SHP77 (cell line): ENCODE results near the gene MRPS27.

ENCODE experiments used
- DNase-seq, 2 experiments: peaks; one replicate each; lab custom pipeline; 2025; lab: John Stamatoyannopoulos, UW

MRPS27 gene

GRCh38 chr5:72290356-72291133 lies 29.5 kb downstream of the MRPS27 start:
- DNase-seq = peak in 1 of 2 experiments; percentile 18

GRCh38 chr5:72288924-72289323 lies 31.1 kb downstream of the MRPS27 start:
- peak; percentile 92 to 96 for DNase-seq

- no peak for DNase-seq
Measured at GRCh38 chr5:72286798-72287197, 33.2 kb downstream of the MRPS27 start.

- DNase-seq = no peak
Measured at GRCh38 chr5:72285424-72285821, 34.6 kb downstream of the MRPS27 start.

GRCh38 chr5:72284559-72285423 lies 35.2 kb downstream of the MRPS27 start:
- DNase-seq = no peak

GRCh38 chr5:72283358-72283757 lies 36.7 kb downstream of the MRPS27 start:
- no peak for DNase-seq

GRCh38 chr5:72282878-72283277 lies 37.2 kb downstream of the MRPS27 start:
- no peak for DNase-seq

- DNase-seq = peak; percentile 37 to 69
Measured at GRCh38 chr5:72281764-72282499, 38.1 kb downstream of the MRPS27 start.

DNA sequence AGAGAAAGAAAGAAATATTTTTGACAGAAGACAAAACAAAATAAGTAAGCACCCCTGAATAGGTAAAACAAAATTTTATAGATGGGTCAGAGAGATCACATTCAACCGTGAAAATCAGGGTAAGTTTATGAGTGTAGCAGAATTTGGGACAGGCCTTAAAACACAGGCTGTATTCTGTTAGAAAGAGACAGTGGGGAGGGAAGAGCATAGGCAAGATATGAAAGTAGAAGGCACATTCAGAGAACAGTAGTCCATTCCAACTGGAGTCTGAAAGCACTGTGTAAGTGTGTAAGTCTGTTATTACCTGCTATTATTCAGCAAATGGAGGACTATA lies 38.6 kb downstream of the MRPS27 start:
- no peak for DNase-seq

DNA sequence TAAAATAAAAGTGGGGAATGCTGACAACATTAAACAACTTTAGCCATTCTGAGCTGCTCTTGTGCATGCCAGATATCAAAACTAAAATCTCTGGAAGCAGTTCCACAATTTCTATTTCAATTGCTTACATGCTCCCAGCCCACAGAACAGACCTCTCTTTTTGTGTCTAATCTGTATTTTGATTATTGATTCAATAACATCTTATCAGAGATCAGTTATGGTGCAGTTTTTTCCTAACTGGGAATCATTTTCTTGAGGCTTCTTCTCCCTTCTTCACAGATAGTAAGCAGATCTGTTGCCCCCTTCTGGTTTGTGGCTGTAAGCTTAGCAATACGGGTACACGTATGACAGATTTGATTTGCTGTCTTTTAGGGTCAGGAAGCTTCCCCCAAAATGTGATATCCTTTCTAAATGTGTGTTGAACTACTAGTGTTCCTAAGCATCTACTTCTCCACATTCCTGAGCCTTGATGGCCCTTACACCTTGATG lies 39.4 kb downstream of the MRPS27 start:
- DNase-seq = no peak

DNA sequence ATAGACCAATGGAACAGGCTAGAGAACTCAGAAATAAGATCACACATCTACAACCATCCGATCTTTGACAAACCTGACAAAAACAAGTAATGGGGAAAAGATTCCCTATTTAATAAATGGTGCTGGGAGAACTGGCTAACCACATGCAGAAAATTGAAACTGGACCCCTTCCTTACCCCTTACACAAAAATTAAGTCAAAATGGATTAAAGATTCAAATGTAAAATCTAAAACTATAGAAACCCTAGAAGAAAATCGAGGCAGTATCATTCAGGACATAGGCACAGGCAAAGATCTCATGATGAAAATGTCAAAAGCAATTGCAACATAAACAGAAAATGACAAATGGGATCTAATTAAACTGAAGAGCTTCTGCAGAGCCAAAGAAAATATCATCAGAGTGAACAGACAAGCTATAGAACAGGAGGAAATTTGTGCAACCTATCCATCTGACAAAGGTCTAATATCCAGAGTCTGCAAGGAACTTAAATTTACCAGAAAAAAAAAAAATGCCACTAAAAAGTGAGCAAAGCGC lies 43.8 kb downstream of the MRPS27 start:
- no peak for DNase-seq

- DNase-seq = no peak
Measured at GRCh38 chr5:72273547-72273946, 46.5 kb downstream of the MRPS27 start.

GRCh38 chr5:72272398-72272797 lies 47.6 kb downstream of the MRPS27 start:
- no peak for DNase-seq

- DNase-seq = no peak
Measured at GRCh38 chr5:72271702-72272101, 48.3 kb downstream of the MRPS27 start.

DNA sequence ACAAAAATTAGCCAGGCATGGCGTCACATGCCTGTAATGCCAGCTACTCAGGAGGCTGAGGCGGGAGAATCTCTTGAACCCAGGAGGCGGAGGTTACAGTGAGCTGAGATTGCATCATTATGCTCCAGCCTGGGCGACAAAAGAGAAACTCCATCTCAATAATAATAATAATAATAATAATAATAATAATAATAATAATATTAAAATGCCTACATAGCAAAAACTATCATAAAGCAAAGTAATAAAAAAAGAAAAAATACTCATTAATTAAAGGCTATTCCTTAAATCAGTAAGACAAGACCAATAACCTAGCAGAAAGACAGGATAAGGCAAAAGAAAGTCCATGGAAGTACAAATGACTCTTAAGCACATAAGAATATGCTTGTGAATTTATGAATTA lies 50.0 kb downstream of the MRPS27 start:
- no peak for DNase-seq

DNA sequence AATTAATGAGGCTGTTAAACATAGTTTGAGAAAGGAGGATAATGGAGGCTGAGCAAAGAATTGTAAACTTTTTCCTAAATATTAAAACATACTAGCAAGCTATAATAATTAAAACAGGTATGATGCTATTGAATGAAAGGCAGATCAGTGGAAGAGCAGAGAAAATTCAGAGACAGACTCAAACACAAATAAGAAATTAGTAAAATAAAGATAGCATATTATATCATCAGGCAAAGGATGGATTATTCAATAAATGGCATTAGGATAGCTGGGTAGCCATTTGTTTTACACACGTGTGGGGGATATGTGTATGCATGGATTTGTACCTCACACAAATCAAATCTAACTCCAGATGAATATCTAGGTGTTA lies 50.6 kb downstream of the MRPS27 start:
- DNase-seq = no peak

DNA sequence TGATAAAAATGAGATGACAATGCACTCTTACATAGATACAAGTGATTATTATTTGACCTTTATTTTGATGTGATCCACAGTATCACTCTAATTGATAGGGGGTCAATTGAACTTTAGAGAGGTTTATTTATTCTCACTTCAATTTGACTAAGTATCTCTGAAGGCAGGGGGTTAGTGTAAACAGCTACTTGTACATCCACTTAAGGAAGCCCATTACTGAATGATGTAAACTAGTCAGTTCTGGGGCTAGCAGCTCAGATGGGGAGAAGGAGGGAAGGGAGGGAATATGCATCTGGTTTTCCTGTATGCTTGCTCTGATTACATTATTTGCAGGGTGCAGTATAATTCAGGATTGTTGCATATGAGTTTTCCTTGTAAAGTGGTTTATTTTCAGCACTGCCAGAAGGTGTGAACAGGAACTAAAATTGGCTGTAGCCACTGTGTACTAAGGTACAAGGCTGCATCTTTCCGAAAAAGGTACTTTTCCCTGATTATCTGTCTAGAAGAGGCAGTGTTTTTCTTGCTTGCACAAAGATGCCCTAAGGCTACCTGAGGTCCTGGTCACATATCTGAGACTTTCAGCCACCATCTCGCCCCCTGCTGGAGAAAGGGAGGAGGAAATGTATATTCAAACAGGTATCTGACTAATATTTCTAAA lies 51.2 kb downstream of the MRPS27 start:
- DNase-seq = peak; percentile 29 to 51

GRCh38 chr5:72268260-72268659 lies 51.8 kb downstream of the MRPS27 start:
- no peak for DNase-seq

DNA sequence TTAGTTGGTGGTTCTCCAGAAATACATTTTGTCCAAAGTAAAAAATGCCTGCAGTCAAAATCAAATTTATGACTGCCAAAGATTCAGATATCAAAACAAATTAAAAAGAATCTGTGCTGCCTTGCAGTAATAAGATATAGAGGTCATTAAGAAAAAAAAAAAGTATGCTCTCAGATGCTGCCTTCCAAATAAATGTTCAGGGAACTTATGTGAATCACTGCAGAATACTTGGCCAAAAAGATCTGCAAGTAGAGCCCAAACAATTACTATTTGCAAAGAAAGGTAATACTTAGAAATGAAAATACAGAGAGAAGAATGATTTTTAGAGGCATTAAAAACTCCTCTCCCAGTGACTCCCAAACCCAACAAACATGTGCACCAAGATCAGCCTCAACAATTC lies 52.4 kb downstream of the MRPS27 start:
- no peak for DNase-seq

DNA sequence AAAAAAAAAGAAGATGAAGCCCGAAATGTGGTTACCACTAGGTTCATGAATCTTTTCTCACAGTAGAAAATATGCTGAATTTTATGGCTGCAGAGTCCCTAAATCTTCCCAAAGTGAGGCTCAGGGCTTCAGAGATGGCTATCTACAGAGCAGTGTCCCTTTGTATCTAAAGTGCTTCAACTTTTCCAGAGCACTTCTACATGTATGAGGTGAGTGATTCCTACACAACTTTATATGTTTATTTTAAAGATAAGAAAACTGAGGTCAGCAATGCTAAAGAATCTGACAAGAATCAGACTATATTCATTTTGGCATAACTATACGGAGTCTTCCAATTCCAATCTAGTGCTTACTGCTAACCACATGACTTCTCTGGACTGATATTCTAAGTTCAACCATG lies 53.2 kb downstream of the MRPS27 start:
- DNase-seq = no peak

DNA sequence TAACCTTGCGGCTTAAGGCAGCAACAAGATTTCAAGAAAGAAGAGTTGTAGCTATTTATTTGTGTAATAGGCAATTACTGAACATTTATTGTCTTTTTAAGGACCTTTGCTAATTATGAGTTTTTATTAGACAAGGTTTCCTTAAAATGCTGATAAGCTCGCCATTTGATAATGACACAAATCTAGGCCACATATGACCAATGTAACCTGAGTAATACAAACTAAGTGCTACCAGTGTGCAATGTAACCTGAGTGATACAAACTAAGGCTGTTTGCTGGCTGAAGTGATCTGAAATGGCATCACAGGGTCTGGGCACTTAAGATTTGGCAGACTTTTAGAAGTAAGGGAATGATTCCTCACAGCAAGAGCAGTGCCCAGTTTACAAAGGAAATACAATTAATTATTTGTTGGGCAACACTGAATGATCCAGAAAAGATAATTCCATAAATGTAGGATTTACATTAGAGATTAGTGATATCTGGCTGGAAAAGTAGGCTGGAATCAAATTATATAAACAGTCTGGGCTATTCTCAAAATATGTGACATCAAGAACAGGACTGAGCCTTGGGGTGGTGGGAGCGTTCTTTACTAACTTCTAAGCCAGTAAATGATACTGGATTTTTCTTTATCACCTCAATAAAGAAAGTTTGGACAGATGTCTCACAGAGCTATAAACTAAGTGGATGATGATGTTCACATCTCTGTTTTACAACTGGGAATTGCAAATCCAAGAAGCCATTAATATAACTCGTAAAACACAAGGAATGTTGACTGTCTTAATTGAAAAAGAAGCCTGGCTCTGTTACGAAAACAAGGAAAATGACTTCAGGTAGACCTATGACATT lies 54.8 kb downstream of the MRPS27 start:
- no peak for DNase-seq
